HG03196 (cell line): ENCODE measurements around the gene ADGRB3.
"Not testable (repeated sequence)": the region's sequence is repeated elsewhere in the genome, so short reads cannot be mapped to it uniquely, and the experiment has no call there.

ENCODE experiments used
- ATAC-seq: cut with Tn5 transposase; IDR thresholded peaks from one replicate; pipeline ENCODE4 v1.9.1; 2021; ENCODE audit not compliant: unreplicated experiment

ADGRB3 gene

DNA sequence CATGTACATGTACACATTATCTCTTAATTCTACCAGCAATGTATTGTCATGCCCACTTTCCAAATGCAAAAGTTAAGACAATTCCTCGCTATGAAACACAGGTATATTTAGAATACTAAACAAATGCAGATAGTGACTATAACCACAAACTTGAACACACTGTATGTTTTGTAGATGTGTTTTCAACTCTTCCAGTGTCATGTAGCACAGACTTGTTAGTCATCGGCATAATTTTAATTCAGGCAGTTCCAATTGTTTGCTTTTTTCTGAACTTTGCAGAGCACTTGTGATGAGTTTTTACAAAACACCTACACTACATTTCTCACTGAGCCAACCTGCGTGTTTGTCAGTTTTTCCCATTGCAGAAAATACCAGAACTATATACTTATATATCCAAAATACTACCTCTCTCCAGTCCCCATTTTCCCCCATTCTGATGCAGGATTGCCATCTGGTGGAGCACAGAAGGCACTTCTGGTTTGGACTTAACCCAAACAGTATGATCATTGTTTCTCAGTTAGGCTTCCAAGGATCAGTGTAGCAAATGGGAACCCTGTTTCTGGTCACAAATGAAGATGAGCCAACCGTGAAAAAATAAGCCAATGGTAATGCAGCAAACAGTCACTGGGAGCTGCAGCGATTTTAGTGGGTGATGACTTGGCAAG is 143.4 kb downstream of the ADGRB3 start:
- ATAC-seq, result no peak

- ATAC-seq, result no peak
Observed at GRCh38 chr6:68779366-68779765, 144.3 kb downstream of the ADGRB3 start.

DNA sequence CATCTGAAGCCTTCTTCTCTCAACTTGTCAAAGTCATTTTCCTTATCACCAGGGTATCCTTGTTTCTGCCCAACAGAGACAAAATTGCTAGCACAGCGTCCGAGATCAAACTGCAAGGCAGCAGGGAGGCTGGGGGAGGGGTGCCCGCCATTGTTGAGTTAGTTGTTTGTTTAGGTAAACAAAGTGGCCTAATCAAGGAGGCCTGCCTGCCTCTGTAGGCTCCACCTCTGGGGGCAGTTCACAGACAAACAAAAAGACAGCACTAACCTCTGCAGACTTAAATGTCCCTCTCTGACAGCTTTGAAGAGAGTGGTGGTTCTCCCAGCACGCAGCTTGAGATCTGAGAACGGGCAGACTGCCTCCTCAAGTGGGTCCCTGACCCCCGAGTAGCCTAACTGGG is 155.0 kb downstream of the ADGRB3 start:
- not testable (repeated sequence) for ATAC-seq

- ATAC-seq, result not testable (repeated sequence)
Observed at GRCh38 chr6:68814976-68815375, 179.9 kb downstream of the ADGRB3 start.

DNA sequence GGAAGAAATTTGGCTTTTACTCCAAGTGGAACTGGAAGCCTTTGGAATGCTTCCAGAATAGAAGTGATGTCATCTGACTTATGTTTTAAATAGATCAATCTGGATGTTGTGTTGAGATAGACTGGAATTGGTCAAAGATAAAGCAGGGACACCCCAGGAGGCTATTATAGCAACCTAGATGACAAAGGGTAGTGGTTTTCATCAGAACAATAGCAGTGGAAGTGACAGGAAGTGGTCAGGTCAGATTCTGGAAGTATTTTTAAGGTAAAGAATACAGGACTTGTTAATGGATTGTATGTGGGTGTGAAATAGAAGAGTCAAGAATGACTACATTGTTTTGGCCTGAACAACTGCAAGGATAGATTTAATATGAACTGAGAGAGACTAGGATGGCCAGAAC is 191.4 kb downstream of the ADGRB3 start:
- ATAC-seq, result no peak

- ATAC-seq, result no peak
Observed at GRCh38 chr6:68834551-68834950, 199.5 kb downstream of the ADGRB3 start.

DNA sequence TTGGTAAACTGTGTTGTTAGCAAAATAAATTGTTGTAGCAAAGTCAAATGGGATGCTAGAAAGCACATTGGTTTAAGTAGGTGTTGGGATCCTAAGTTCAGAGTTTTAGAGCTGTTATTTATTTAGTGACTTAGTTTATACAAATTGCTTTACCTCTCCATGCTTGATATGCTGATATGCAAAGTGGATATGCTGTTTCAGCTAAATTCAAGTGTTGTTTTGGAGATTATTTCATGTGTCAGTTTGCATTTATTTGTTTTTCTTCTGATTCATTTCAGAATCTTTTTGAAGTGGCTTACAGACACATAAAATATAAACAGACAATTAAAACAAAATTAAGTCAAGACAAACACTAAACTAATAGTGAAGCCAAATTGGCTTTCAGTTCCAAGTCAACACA is 203.5 kb downstream of the ADGRB3 start:
- ATAC-seq, result no peak

GRCh38 chr6:68852791-68853190 is 217.7 kb downstream of the ADGRB3 start:
- ATAC-seq, result no peak

DNA sequence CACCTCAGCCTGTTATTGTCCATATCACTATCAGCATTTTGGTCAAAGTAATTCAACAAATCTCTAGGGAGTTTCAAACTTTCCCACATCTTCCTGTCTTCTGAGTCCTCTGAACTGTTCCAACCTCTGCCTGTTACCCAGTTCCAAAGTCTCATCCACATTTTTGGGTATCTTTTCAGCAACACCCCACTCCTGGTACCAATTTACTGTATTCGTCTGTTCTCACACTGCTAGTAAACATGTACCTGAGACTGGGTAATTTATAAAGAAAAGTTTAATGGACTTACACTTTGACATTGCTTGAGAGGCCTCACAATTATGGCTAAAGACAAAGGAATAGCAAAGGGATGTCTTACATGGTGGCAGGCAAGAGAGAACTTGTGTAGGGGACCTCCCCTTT is 224.2 kb downstream of the ADGRB3 start:
- ATAC-seq, result no peak

- ATAC-seq, result no peak
Observed at GRCh38 chr6:68868646-68869045, 233.6 kb downstream of the ADGRB3 start.

GRCh38 chr6:68873236-68873635 is 238.2 kb downstream of the ADGRB3 start:
- no peak for ATAC-seq

DNA sequence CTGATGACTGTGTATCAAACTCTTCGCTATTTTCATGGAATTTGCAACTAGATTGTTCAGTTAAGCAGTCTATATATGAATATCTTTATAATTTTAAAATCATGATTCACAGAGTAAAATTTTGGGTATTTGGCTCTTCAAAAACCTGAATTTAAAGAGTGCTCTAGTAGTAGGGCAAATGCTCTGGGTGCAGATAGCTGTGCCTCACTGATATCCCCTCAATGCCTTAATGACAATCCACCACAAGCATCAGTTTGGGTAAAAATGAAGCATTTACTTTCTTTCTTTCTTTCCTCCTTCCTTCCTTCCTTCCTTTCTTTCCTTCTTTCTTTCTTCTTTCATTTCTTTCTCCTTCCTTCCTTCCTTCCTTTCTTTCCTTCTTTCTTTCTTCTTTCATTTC is 239.7 kb downstream of the ADGRB3 start:
- ATAC-seq, result no peak

DNA sequence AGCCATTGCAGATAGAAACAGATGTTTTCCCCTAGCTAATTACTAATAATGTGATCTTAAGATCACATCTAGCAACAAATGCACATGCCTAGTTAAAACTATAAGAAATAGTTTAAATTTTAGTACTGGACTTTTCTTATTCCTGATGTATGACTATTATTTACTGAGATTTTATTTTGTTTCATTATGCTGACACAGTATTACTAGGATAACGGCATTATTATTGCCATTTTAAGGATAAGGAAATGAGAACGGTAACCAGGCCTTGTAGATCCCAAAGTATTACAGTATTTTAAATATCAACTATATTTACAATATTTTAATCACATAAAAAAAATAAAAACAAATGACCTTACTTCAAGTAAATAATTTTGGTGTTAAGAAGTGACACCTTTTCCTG is 240.3 kb downstream of the ADGRB3 start:
- ATAC-seq, result no peak

DNA sequence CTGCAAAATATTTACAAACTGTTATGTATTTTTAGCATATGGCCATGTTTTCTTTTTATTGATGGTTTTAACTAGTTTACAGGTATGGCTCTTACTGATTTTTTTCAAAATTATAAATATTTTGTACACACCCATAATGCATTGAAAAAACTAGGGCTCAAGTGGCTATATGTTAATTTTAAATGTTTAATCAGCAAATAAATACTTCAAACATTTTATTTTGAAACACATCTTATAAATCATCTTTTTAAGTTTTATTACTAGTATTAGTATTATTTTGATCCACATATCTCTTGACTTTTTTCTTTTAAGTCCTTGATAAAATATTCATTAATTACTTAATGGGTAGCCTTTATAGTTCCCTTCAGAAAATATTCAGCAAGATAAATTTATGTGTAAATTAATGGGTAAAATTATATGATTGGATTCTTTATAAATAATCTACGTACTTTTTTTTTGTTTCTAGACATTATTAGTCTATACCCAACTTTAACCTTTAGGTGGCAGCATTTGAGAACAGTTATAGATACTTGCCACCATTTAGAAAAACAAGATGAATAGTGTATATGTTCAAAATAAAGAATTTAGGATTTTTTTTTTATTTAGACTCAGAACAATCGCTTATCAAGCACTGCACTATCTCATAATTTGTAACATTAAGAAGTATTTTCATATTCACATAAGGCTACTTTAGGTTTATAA is 241.9 kb downstream of the ADGRB3 start:
- ATAC-seq, result no peak

- no peak for ATAC-seq
Observed at GRCh38 chr6:68880050-68880813, 245.2 kb downstream of the ADGRB3 start.

GRCh38 chr6:68883325-68883724 is 248.2 kb downstream of the ADGRB3 start:
- not testable (repeated sequence) for ATAC-seq

GRCh38 chr6:68891419-68891818 is 256.3 kb downstream of the ADGRB3 start:
- ATAC-seq, result no peak

- no peak for ATAC-seq
Observed at GRCh38 chr6:68892452-68892851, 257.4 kb downstream of the ADGRB3 start.

DNA sequence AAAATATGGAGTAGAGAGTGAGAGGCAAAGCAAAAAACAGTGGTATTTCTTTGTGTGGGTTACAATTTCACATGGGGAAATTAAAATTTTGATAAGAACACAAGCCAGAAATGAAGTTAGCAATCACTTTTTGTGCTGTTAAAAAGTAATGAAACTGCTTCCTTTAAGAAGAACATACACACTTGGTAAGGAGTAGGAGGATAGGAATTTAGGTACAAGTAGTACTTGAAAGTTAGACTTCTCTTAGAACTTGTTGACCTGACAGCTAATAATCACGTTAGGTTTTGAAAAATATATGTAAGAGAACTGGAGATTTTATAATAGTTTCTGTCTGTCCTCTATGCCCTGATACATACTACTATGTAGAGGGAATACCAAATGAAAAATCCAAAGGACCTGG is 260.8 kb downstream of the ADGRB3 start:
- no peak for ATAC-seq

DNA sequence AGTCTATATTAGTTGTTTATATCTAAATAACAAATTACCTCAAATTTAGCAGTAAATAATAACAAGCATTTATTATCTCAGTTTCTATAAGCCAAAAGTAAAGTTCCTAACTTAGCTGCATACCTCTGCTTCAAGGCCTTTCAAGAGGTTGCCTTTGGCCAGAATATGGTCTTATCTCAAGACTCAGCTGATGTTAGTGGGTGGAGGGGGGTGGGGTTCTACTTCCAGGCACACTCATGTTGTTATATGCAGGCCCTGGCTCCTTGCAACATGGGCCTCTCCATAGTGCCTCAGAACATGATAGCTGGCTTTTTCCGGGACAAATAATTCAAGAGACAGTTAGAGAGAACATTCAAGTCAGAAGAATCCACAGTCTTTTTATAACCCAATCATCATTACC is 266.0 kb downstream of the ADGRB3 start:
- no peak for ATAC-seq

DNA sequence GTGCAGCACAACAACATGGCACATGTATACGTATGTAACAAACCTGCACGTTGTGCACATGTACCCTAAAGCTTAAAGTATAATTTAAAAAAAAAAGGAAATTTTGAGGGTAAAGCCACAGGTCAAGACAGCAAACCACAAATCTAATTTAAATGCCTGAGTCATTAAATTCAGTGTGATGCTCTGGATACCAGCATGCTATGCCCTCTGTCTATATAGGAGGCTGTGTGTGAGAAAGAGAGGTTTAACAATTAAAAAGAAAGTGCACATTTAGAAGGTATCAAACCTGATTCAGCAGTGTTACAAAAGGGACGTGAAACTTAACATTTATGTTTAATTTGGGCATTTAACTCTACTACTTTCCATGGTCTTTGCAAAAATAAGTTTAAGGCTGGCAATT is 276.3 kb downstream of the ADGRB3 start:
- ATAC-seq, result no peak

DNA sequence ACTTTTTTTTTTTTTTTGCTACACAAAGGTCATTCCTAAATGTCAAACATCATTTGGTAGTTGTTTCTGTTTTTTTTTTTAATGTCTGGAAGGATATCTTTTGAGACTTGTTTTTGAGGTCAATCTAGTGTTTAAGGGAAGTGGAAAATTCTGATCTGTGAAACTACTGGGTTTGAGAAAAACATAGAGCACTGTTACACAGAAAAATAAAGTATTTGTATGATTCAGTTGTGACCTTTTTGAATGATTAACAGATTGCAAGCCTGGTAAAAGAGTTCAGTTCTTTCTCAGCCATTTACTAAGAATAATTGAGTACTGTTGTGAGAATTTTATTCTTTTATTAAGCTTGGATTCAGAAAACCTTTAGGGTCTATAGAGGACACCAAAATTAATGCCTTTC is 276.7 kb downstream of the ADGRB3 start:
- no peak for ATAC-seq
